Adrenal gland (tissue), 5 donors: ENCODE measurements around the gene RBFOX1.

Experiments
- POLR2A ChIP-seq, 2 donors: fragments of 450-650 bp; IDR thresholded peaks; one replicate each; pipeline ENCODE4 v1.6.1; 2017; ENCODE audit warnings: antibody characterized with exemption in 2 of 2, mild to moderate bottlenecking in 2 of 2, moderate library complexity in 1 of 2
- TF ChIP-seq, protein P1 (sequence below), 6 experiments: fragments of 450-650 bp in 4 of 6; fragments of 200-600 bp in 2 of 6; sonication (generic) in 1 of 6; IDR thresholded peaks; 1 replicate in 5 of 6; 2 replicates in 1 of 6; pipeline versions ENCODE4 v1.5.1 to v1.8.0; 2016 to 2021; ENCODE audit warnings: antibody characterized with exemption in 6 of 6, mild to moderate bottlenecking in 2 of 6, moderate library complexity in 1 of 6
- donor health status: DM: no; HTN: no; CAD: no.

DNA sequence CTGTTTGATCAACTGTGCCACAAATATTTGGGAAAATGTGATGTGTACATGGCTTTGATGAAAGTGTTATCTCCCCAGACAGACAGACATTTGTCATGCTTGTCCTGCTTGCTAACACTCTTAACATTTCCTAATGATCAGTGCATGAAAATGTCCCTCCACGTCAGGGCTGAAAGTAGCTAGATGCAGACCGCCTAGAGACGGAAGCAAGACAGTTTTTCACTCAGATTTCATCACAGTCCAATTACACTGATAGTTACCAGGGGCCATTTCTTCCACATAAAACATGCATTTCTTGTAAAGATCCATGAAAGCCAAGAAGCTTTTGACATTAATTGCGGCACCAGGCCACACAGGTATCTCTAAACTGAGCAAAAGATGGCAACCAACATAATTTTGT is 347.7 kb downstream of the RBFOX1 start:
- TF ChIP-seq, protein P1, sequence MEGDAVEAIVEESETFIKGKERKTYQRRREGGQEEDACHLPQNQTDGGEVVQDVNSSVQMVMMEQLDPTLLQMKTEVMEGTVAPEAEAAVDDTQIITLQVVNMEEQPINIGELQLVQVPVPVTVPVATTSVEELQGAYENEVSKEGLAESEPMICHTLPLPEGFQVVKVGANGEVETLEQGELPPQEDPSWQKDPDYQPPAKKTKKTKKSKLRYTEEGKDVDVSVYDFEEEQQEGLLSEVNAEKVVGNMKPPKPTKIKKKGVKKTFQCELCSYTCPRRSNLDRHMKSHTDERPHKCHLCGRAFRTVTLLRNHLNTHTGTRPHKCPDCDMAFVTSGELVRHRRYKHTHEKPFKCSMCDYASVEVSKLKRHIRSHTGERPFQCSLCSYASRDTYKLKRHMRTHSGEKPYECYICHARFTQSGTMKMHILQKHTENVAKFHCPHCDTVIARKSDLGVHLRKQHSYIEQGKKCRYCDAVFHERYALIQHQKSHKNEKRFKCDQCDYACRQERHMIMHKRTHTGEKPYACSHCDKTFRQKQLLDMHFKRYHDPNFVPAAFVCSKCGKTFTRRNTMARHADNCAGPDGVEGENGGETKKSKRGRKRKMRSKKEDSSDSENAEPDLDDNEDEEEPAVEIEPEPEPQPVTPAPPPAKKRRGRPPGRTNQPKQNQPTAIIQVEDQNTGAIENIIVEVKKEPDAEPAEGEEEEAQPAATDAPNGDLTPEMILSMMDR (IDR thresholded peaks at IDR 0.05), result no peak
- no peak for TF ChIP-seq POLR2A (IDR thresholded peaks at IDR 0.05)
